ENCODE measurements around the gene INTS15.

Gene INTS15

DNA sequence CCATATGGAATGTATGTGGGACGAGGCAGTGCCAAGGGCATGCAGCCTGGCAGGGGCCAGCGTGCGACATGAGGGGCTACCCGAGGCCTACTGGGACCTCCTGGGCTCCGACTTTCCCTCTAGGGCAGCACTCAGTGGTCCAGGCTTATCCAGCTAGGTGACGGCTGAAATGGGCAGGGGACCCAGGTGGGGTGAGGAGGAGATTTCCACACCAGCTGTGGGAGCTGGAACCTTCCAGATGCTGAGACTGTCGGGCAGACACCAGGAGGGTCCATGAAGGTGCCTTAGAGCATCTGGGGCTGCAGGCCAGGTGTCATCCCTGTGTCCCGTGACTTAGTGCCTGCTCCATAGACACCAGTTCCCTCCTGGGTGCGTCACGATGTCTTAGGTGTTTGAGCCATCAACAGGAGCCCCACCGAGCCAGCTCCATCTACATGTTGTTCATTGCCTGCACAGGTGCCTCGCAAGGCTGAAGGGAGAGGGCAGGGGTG, 60.7 kb downstream of the INTS15 start:
- peaks cover 20% of the 10 kb centered on the region for H3K9me3 Mint-ChIP-seq
- H3K27ac Mint-ChIP-seq = no peak overlapping the region
- H3K36me3 Mint-ChIP-seq (ENCODE audit: low read depth) = peaks cover 55% of the 10 kb centered on the region
- no peaks in the 10 kb centered on the region for H3K27me3 Mint-ChIP-seq (ENCODE audit: low read depth)
- no peak overlapping the region for H3K4me3 Mint-ChIP-seq
- TF ChIP-seq, protein P1, sequence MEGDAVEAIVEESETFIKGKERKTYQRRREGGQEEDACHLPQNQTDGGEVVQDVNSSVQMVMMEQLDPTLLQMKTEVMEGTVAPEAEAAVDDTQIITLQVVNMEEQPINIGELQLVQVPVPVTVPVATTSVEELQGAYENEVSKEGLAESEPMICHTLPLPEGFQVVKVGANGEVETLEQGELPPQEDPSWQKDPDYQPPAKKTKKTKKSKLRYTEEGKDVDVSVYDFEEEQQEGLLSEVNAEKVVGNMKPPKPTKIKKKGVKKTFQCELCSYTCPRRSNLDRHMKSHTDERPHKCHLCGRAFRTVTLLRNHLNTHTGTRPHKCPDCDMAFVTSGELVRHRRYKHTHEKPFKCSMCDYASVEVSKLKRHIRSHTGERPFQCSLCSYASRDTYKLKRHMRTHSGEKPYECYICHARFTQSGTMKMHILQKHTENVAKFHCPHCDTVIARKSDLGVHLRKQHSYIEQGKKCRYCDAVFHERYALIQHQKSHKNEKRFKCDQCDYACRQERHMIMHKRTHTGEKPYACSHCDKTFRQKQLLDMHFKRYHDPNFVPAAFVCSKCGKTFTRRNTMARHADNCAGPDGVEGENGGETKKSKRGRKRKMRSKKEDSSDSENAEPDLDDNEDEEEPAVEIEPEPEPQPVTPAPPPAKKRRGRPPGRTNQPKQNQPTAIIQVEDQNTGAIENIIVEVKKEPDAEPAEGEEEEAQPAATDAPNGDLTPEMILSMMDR (IDR thresholded peaks at IDR 0.05; ENCODE audit: unreplicated experiment in 3 of 3) = no peak
- H3K4me1 Mint-ChIP-seq = no peaks in the 10 kb centered on the region

DNA sequence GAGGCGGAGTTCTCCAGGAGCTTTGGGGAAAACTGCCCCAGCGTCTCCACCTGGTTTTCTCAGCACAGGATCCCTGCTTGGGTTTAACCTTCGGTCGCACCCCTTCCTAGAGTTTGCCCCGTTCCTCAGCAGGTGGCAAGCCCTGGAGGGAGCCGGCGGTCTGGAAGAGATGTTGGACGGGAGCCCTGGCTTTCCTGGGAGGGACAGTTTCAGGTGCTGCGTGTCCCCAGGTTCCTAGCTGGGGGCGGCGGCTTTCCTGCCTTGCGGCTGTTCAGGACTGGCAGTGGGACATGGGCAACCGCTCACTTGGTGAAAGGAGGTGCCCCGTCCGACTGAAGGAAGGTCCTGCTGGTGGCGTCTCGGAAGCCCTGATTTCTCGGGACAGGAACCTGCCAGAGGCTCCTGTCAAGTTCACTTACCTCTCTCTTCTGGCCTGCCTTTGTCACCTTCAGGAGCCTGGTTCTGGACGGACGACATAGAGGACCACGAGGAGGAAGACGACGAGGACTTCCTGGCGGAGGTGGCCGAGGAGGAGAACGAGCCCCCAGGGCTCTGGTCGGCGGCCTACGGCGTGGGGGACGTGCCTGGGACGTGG, 62.1 kb downstream of the INTS15 start:
- H3K36me3 Mint-ChIP-seq (ENCODE audit: low read depth) = peaks cover 62% of the 10 kb centered on the region
- no peaks in the 10 kb centered on the region for H3K4me1 Mint-ChIP-seq
- H3K9me3 Mint-ChIP-seq = peaks cover 20% of the 10 kb centered on the region
- TF ChIP-seq, protein P1 (IDR thresholded peaks at IDR 0.05; ENCODE audit: unreplicated experiment in 3 of 3) = no peak
- no peak overlapping the region for H3K27ac Mint-ChIP-seq
- no peak overlapping the region for H3K4me3 Mint-ChIP-seq
- H3K27me3 Mint-ChIP-seq (ENCODE audit: low read depth) = no peaks in the 10 kb centered on the region

DNA sequence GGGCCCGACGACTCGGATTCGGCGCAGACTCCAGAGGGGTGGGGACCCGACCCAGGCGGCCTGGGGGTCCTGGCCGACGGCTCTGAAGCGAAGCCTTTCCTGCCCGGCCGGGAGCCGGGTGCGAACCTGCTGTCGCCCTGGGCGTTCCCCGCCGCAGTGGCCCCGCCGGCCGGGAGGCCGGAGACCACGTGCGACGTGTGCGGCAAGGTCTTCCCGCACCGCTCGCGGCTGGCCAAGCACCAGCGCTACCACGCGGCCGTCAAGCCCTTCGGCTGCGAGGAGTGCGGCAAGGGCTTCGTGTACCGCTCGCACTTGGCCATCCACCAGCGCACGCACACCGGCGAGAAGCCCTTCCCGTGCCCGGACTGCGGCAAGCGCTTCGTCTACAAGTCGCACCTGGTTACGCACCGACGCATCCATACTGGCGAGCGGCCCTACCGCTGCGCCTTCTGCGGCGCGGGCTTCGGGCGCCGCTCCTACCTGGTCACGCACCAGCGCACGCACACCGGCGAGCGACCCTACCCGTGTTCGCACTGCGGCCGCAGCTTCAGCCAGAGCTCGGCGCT, 62.7 kb downstream of the INTS15 start:
- Mint-ChIP-seq H3K9me3 (peaks cover 20% of the 10 kb centered on the region), H3K36me3 (ENCODE audit: low read depth) (peaks cover 60% of the 10 kb centered on the region), H3K27ac (no peak overlapping the region), H3K27me3 (ENCODE audit: low read depth) (no peaks in the 10 kb centered on the region), H3K4me3 (no peak overlapping the region), H3K4me1 (no peaks in the 10 kb centered on the region)
- TF ChIP-seq, protein P1 (IDR thresholded peaks at IDR 0.05; ENCODE audit: unreplicated experiment in 3 of 3) = no peak

DNA sequence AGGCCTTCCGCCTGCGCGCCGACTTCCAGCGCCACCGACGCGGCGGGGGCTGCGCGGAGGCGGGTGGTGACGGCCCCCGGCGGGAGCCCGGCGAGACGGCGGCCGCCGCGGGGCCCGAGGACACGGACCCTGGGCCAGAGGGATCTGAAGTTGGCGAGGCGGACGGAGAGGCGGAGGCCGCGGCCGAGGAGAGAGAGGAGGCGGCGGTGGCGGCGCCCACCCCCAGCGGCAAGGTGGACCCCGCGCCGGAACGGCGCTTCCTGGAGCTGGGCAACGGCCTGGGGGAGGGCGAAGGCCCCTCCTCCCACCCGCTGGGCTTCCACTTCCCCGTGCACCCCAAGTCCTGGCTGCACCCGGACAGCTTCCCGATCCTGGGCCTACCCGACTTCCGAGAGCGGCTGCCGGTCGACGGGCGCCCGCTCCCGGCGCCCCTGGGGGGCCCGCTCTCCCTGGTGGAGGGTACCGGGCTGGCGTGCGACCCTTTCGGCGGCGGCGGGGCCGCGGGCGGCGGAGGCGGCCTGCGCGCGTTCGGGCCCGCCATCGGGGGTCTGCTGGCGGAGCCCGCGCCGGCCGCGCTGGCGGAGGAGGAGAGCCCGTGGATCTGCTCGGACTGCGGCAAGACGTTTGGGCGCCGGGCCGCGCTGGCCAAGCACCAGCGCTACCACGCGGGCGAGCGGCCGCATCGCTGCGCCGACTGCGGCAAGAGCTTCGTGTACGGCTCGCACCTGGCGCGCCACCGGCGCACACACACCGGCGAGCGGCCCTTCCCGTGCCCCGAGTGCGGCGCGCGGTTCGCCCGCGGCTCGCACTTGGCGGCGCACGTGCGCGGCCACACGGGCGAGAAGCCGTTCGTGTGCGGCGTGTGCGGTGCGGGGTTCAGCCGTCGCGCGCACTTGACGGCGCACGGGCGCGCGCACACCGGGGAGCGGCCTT, 63.5 kb downstream of the INTS15 start:
- Mint-ChIP-seq H3K27me3 (ENCODE audit: low read depth) (no peaks in the 10 kb centered on the region), H3K9me3 (peaks cover 22% of the 10 kb centered on the region), H3K36me3 (ENCODE audit: low read depth) (peaks cover 60% of the 10 kb centered on the region), H3K4me3 (no peak overlapping the region), H3K27ac (no peak overlapping the region), H3K4me1 (peaks cover 6% of the 10 kb centered on the region)
- TF ChIP-seq, protein P1 (IDR thresholded peaks at IDR 0.05; ENCODE audit: unreplicated experiment in 3 of 3) = no peak

DNA sequence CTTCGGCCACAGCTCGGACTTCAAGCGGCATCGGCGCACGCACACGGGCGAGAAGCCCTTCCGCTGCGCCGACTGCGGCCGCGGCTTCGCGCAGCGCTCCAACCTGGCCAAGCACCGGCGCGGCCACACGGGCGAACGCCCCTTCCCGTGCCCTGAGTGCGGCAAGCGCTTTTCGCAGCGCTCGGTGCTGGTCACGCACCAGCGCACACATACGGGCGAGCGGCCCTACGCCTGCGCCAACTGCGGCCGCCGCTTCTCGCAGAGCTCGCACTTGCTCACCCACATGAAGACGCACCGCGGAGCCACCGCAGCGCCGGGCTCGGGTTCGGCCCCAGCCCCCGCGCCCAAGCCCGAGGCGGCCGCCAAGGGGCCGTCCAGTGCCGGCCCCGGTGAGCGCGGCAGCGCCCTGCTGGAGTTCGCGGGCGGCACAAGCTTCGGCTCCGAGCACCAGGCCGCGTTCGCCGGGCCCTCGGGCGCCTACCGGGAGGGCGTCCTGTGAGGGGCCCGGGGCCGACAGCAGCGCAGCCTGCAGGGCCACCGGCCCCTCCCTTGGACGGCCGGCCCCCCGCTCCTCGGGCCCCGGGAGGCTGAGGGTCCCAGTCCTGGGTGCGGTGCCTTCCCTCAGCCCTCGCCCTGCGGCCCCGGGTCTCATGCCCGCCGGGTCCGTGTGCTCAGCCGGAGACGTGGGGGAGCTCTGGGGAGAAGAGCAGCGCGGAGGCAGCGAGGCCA, 64.5 kb downstream of the INTS15 start:
- Mint-ChIP-seq H3K4me1 (peaks cover 6% of the 10 kb centered on the region), H3K36me3 (ENCODE audit: low read depth) (peaks cover 59% of the 10 kb centered on the region), H3K27me3 (ENCODE audit: low read depth) (no peaks in the 10 kb centered on the region), H3K9me3 (peaks cover 22% of the 10 kb centered on the region), H3K27ac (no peak overlapping the region), H3K4me3 (no peak overlapping the region)
- TF ChIP-seq, protein P1 (IDR thresholded peaks at IDR 0.05; ENCODE audit: unreplicated experiment in 3 of 3) = no peak

All from nephron (organoid).